SU-DHL-6 (cell line): ENCODE data around the gene ST7.

Experiments
- H2AFZ ChIP-seq: fragments of 200-600 bp; sonication (generic); 2 replicates; pipeline ENCODE4 v1.6.1; 2014; ENCODE audit warnings: low read depth, mild to moderate bottlenecking, moderate library complexity, mixed read lengths, antibody characterized with exemption, low read length; ENCODE audit not compliant: severe bottlenecking
- H3F3A ChIP-seq: fragments of 200-600 bp; shearing (Covaris generic); 2 replicates; pipeline ENCODE4 v1.6.0; 2016; ENCODE audit warnings: antibody characterized with exemption, mild to moderate bottlenecking; ENCODE audit not compliant: insufficient read depth
- H3K27ac ChIP-seq: fragments of 200-600 bp; sonication (generic); 2 replicates; pipeline ENCODE4 v1.5.1; 2016; ENCODE audit warnings: low read depth, mild to moderate bottlenecking, low read length, moderate library complexity, mixed read lengths
- H3K27me3 ChIP-seq: fragments of 200-600 bp; sonication (generic), shearing (Covaris generic); 2 replicates; pipeline ENCODE4 v1.6.0; 2014; ENCODE audit warnings: mild to moderate bottlenecking, low read length
- H3K36me3 ChIP-seq: fragments of 200-600 bp; sonication (generic); 2 replicates; pipeline ENCODE4 v1.6.1; 2014; ENCODE audit warnings: mild to moderate bottlenecking, low read length, mixed read lengths
- H3K4me2 ChIP-seq: fragments of 300-600, 200-600 bp; shearing (Covaris generic), sonication (generic); 2 replicates; pipeline ENCODE4 v1.6.0; 2014; ENCODE audit warnings: low read length, low read depth, mild to moderate bottlenecking; ENCODE audit not compliant: poor library complexity, severe bottlenecking
- H3K4me3 ChIP-seq: fragments of 200-600 bp; sonication (generic); 2 replicates; pipeline ENCODE4 v1.5.1; 2014; ENCODE audit warnings: antibody characterized with exemption, low read length, mild to moderate bottlenecking, mixed read lengths; ENCODE audit not compliant: insufficient read depth, poor library complexity, severe bottlenecking
- H3K79me2 ChIP-seq: fragments of 200-600 bp; sonication (generic); 2 replicates; pipeline ENCODE4 v1.6.1; 2014; ENCODE audit warnings: mild to moderate bottlenecking, low read length, moderate library complexity; ENCODE audit not compliant: insufficient read depth
- H3K9ac ChIP-seq: fragments of 200-600 bp; sonication (generic); 2 replicates; pipeline ENCODE4 v1.7.0; 2014; ENCODE audit warnings: mild to moderate bottlenecking, low read length
- H3K9me2 ChIP-seq: fragments of 200-600 bp; sonication (generic); replicated peaks from 2 replicates; pipeline ENCODE4 v1.6.1; 2014; ENCODE audit warnings: low read length; ENCODE audit not compliant: insufficient read depth
- H3K9me3 ChIP-seq: fragments of 200-600 bp; sonication (generic); 2 replicates; pipeline ENCODE4 v1.6.1; 2014; ENCODE audit warnings: low read length, mixed read lengths; ENCODE audit not compliant: insufficient read depth
- H4K20me1 ChIP-seq: fragments of 200-600 bp; sonication (generic); 2 replicates; pipeline ENCODE4 v1.6.1; 2014; ENCODE audit warnings: low read depth, mild to moderate bottlenecking, antibody characterized with exemption, low read length, moderate library complexity, mixed read lengths
- EZH2phosphoT487 ChIP-seq: fragments of 200-600 bp; sonication (generic), shearing (Covaris generic); conservative IDR thresholded peaks from 2 replicates; pipeline ENCODE4 v1.6.1; 2018; ENCODE audit warnings: mild to moderate bottlenecking, antibody characterized with exemption, low read length, moderate library complexity, mixed read lengths
- TF ChIP-seq, protein P1 (sequence below): fragments of 200-600 bp; sonication (generic); IDR thresholded peaks from one replicate; pipeline ENCODE4 v1.5.1; 2017; ENCODE audit warnings: antibody characterized with exemption, mild to moderate bottlenecking, low read length, moderate library complexity; ENCODE audit not compliant: insufficient read depth, poor library complexity, severe bottlenecking

ST7 gene

DNA sequence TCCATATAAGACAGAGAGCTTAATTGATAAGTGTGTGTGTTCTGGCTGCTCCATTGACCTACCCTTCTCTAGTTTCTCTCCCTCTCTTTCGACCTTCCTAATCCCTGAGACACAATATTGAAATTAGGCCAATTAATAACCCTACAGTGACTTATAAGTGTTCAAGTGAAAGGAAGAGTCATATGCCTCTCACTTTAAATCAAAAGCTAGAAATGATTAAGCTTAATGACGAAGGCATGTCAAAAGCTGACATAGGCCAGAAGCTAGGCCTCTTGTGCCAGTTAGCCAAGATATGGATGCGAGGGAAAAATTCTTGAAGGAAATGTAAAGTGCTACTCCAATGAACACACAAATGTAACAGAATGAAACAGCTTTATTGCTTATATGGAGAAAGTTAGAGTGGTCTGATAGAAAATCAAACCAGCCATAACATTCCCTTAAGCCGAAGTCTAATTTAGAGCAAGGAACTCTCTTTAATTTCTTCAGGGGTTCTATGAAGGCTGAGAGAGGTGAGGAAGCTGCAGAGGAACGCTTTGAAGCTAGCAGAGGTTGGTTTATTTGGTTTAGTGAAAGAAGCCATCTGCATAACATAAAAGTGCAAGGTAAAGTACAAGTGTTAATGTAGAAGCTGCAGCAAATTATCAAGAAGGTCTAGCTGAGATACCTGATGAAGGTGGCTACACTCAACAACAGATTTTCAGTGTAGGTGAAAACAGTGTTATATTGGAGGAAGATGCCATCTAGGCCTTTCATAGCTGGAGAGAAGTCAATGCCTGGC, 53.8 kb downstream of the ST7 start:
- Histone ChIP-seq H3K79me2 (no peaks in the 10 kb centered on the region), H3K4me2 (no peak overlapping the region)
- TF ChIP-seq EZH2phosphoT487 = no peak
- TF ChIP-seq, protein P1, sequence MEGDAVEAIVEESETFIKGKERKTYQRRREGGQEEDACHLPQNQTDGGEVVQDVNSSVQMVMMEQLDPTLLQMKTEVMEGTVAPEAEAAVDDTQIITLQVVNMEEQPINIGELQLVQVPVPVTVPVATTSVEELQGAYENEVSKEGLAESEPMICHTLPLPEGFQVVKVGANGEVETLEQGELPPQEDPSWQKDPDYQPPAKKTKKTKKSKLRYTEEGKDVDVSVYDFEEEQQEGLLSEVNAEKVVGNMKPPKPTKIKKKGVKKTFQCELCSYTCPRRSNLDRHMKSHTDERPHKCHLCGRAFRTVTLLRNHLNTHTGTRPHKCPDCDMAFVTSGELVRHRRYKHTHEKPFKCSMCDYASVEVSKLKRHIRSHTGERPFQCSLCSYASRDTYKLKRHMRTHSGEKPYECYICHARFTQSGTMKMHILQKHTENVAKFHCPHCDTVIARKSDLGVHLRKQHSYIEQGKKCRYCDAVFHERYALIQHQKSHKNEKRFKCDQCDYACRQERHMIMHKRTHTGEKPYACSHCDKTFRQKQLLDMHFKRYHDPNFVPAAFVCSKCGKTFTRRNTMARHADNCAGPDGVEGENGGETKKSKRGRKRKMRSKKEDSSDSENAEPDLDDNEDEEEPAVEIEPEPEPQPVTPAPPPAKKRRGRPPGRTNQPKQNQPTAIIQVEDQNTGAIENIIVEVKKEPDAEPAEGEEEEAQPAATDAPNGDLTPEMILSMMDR = no peak

DNA sequence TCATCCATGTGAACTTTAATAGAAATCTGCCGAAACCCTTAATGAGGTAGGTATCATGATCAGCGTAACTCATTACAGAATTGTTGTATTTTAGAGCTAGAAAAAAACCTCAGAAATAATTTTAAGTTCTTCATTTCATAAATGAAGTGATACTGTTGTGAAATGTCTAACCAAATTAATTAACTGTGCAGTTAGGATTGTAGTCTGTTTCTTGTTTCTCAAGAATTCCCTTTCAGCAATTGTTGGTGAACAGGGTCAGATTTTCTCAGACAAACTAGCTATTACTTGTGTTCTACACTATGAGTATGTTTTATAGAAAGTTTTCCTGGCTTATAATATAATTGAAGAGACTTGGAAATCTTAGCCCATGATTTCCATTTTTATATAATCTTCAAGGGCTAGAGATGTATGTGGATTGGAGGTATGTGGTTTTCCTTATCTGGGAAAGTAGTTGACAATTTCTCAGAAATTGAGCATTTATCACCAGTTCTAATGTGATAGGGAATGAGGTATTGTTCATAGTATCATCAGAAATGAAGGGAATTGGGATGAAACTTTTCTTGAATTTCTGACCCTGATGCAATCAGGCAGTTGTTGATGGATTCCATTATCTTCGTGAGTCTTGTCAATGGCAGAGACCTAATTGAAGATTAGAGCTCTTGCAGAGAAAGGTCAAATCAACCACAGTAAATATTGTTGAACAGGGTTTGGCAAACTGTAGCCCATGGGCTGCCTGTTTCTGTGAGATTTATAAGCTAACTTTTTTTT, 55.0 kb downstream of the ST7 start:
- TF ChIP-seq EZH2phosphoT487 = no peak
- TF ChIP-seq, protein P1 = no peak
- Histone ChIP-seq H3K27me3 (no peaks in the 10 kb centered on the region), H3K36me3 (no peaks in the 10 kb centered on the region), H3K9me3 (no peaks in the 10 kb centered on the region), H3K27ac (no peak overlapping the region), H3K9me2 (no peaks in the 10 kb centered on the region), H3K79me2 (no peaks in the 10 kb centered on the region), H3K4me2 (no peak overlapping the region), H4K20me1 (peaks cover 8% of the 10 kb centered on the region), H3F3A (no peaks in the 10 kb centered on the region), H2AFZ (no peak overlapping the region), H3K9ac (no peak overlapping the region), H3K4me3 (no peak overlapping the region)

More for the DNA sequence above, 53.8 kb downstream of the ST7 start:
- no peak overlapping the region for H3K27ac ChIP-seq
- no peaks in the 10 kb centered on the region for H3F3A ChIP-seq
- no peaks in the 10 kb centered on the region for H3K36me3 ChIP-seq
- no peaks in the 10 kb centered on the region for H3K9me3 ChIP-seq
- no peak overlapping the region for H3K9ac ChIP-seq
- H3K9me2 ChIP-seq = no peaks in the 10 kb centered on the region
- no peak overlapping the region for H3K4me3 ChIP-seq
- no peaks in the 10 kb centered on the region for H3K27me3 ChIP-seq
- H4K20me1 ChIP-seq = peaks cover 4% of the 10 kb centered on the region
- H2AFZ ChIP-seq = no peak overlapping the region

- TF ChIP-seq, protein P1 = no peak
- TF ChIP-seq EZH2phosphoT487 = no peak
- H3K79me2 ChIP-seq = no peaks in the 10 kb centered on the region
- H3K36me3 ChIP-seq = no peaks in the 10 kb centered on the region
Observed at GRCh38 chr7:117008886-117009531, 55.7 kb downstream of the ST7 start.

More at GRCh38 chr7:117008886-117009531, 55.7 kb downstream of the ST7 start:
- no peak overlapping the region for H3K4me2 ChIP-seq
- no peak overlapping the region for H2AFZ ChIP-seq
- H4K20me1 ChIP-seq = peaks cover 8% of the 10 kb centered on the region
- no peaks in the 10 kb centered on the region for H3K27me3 ChIP-seq
- H3K27ac ChIP-seq = no peak overlapping the region
- no peaks in the 10 kb centered on the region for H3F3A ChIP-seq
- no peaks in the 10 kb centered on the region for H3K9me2 ChIP-seq
- no peaks in the 10 kb centered on the region for H3K9me3 ChIP-seq
- H3K9ac ChIP-seq = no peak overlapping the region
- H3K4me3 ChIP-seq = no peak overlapping the region
